ENCODE measurements around the gene TM9SF2.
"Not testable (repeated sequence)": the region's sequence is repeated elsewhere in the genome, so short reads cannot be mapped to it uniquely, and the experiment has no call there.

Gene TM9SF2

DNA sequence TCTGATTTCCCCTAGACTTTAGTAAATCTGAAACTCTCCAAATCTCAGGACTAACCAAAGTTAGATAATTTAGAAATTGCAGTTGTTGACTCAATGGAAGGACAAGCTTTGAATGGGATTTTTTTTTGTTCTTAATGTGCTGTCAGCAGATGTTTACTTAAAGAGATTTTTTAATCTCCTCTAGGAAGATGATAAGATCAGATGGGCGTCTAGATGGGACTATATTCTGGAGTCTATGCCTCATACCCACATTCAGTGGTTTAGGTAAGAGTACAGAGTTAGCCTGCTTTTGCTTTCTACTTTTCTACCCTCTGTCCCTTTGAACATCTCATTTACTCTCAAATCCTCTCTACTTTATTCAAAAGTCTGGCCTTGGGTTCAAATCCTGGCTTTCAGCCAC is 39.3 kb downstream of the TM9SF2 start:
- DNase-seq, result no peak

DNA sequence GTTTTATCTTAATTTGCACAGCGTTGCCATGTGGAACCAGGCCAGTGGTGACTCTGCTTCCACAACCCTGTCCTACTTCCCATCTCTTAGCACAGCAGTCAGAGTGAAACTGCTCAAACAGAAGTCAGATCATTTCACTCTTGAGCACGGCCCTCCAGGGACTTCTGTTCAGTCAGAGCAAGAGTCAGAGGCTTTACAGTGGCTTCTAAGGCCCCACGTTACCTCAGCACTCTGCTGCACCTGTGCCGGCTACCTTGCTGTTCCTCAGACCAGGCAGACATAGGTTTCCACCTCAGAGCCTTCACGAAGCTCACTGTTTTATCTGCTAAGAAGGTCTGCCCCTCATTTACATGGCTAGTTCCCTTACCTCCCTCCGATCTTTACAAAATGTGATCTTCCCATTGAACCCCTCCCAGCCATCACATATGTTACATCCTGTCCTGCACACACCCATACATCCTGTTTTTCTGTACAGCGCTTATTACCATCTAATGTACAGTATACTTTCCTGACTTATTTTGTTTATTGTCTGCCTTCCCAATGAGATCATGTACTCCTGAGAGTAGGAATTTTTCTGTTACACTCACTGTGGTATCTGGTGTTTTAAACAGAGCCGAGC is 41.6 kb downstream of the TM9SF2 start:
- DNase-seq, result no peak

DNA sequence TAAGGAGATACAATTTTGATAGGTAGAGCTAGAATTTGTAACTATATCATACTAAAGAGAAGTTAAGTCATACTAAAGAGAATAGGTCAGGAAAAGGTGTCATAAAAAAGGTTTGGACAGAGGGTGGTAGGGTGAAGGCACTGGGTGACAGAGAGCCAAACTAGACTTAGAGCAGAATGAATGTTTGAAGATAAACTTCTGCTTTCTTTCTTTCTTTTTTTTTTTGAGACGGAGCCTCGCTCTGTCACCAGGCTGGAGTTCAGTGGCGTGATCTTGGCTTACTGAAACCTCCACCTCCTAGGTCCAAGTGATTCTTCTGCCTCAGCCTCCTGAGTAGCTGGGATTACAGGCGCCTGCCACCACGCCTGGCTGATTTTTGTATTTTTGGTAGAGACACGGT is 44.1 kb downstream of the TM9SF2 start:
- no peak for DNase-seq

DNA sequence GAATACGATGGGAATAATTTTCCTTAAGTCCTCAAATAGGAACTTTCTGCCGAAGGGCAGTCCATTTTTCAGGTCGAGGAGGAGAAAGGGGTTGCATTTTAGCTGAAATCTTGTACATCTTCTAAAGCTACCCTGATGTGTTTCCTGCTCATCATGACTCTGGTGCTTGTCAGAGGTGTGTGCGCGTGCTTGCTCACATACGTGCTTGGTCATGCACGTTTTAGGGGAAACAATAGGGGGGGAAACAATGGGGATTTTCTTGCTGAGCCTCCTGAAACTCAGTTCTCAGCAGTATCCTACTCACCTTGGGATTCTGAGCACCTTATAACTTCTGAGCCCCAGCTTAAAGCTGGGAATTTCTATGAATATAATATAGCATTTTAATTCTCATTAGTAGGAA is 44.7 kb downstream of the TM9SF2 start:
- no peak for DNase-seq

DNA sequence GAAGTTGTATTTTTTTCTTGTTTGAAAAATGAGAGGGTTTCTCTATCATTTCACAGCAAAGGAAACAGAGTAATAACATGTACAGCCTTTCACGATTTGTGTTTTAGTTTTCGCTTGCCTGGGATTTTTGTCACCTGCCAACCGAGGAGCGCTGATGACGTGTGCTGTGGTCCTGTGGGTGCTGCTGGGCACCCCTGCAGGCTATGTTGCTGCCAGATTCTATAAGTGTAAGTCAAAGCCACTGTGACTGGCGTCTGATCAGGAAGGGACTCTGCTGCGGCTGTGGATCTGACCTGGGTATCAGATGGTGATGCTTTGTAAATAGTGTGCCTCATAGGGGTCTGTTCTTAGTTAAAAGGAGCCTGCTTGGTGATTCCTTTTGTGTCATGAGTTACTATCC is 45.6 kb downstream of the TM9SF2 start:
- no peak for DNase-seq

DNA sequence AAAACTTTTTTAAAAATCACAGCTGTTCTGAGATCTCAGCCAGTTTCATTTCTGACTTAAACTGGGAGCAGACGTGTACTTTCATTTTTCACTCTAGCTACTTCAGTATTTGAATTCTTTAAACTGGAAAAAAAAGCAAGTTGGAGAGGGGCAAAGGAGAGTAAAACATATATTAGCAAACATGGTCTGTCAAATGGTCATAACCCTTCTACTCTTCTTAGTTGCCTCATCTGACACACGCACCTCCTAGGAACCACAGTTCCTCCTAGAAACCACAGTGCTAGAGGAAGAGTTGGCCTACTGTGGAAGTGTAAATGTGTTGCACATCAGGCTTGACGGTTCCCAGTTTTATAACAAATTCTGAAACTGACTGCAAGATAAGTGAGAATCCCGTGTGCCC is 47.2 kb downstream of the TM9SF2 start:
- DNase-seq, result no peak

DNA sequence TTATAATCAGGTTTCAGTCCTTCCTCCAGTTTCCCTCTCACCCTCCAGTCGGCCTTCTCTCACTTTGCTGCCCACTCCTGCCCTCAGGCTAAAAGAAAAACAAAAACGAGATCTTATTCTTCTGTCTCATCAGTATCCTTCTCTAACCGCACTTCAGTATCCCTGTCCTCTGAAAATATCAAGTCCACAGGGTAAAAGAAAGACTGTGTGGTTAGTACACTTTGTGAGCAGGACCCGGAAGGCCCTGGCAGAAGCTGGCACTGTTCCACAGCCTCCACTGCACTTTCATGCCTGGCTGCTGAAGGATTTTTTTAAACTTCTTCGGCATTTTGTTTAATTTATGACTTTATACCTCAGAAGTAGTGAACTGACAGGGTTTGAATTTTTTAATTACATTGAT is 51.8 kb downstream of the TM9SF2 start:
- no peak for DNase-seq

DNA sequence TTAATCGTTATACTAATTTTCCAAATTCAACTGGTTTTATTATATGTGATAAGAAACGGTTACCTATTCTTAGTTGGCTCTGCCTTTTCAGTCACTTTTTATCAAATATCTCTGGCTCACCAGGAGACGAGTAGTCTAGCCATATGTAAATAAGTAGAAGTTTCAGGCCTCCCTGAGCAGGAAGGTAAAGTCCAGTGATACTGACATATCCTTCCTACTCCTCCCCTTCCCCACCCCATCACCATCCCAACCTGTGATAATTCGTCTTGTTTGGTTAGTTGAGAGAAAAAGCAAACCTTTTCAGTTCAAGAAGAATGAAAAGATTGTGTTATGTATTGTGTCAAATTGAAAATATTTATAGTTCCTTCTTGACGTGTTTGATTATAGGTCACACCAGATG is 53.9 kb downstream of the TM9SF2 start:
- DNase-seq, result no peak

DNA sequence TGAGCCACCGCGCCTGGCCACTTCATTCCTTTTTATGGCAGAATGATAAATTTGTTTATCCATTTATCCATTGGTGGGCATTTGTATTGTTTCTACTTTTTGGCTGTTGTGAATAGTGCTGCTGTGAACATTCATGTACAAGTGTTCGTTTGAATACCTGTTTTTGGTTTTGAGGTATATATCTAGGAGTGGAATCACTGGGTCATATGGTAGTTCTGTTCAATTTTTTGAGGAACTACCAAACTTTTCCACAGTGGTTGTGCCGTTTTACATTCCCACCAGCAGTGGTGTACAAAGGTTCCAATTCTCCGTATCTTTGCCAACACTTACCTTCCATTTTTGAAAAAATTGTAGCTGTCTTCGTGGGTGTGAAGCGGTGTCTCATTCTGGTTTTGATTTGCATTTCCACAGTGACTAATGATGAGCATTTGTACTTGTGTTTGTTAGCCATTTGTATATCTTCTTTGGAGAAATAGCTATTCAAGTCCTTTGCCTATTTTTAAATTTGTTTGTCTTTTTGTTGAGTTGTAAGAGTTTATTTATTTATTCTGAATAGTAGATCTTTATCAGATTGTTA is 55.7 kb downstream of the TM9SF2 start:
- DNase-seq, result no peak

DNA sequence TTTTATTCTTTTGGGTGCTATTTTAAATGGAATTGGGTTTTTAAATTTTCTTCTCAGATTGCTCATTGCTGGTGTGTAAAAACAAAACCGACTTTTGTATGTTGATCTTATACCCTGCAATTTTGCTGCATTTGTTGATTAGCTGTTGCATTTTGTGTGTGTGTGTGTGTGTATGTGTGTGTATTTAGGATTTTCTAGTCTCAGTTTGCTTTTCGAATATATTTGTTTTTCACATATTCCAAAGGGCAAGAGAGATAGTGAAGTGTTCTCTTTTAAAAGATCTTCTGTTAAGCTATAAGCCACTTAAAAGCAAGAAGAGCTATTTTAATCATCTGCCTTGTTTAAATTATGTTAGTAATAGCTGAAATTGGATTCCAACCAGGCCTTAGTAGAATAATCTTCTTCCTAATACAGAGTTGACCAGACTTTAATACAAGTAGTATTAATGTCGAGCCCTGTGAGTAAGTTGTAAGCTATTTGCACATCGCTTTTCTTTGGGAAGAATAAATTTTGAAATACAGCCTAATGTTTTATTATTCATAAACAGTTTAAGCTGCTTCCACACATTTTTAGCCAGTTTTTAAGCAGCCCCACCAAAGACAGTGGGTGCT is 57.4 kb downstream of the TM9SF2 start:
- no peak for DNase-seq

DNA sequence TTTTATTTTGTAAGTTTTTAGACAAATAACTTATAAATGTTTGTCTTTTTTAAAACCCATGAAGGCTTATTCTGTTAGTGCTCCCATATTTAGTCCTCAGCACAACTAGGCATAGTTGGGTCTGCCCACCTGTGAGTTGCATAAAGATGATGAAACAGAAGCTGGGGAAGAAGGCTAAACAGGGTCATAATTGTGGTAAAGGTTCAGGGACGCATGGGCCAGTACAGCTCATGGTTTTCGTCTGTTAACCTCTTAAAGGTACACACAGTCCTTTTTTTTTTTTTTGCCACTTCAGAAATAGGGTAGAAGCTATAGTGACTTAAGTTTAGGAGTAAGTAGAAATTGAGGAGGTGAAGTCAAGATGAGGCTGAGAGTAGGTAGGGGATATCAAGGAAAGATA is 58.3 kb downstream of the TM9SF2 start:
- DNase-seq, result no peak

DNA sequence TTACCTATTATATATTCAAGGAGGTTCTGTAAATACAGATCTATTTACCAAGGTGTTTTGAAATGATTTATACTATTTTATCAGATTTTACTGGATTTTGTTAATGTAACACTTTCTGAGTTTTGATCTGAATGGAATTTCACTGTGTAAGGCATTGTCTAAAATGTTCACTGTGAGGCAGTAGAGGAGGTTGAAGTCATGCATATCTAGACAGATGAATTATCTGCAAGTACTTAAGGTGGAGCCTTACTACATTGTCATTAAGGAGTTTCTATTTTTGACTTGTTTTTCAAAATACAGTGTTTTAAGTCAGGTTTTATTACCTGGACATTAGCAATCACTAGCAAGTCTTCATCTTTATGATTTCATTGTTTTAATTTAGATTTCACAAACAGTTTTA is 62.1 kb downstream of the TM9SF2 start:
- no peak for DNase-seq

DNA sequence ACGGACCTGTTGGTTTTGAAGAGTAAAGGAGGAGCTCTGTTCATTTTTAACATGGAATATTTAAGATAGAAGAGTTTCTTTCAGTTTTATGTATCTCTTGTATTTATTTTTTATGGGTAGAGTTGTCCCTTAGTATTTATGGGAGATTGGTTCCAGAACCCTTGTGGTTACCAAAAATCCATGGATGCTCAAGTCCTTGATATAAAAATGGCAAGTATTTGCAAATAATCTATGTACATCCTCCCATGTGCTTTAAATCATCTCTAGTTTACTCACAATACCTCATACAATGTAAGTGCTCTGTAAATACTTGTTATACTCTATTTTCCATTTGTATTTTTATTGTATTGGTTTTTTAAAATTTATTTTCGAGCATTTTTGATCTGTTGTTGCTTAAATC is 63.1 kb downstream of the TM9SF2 start:
- no peak for DNase-seq

DNA sequence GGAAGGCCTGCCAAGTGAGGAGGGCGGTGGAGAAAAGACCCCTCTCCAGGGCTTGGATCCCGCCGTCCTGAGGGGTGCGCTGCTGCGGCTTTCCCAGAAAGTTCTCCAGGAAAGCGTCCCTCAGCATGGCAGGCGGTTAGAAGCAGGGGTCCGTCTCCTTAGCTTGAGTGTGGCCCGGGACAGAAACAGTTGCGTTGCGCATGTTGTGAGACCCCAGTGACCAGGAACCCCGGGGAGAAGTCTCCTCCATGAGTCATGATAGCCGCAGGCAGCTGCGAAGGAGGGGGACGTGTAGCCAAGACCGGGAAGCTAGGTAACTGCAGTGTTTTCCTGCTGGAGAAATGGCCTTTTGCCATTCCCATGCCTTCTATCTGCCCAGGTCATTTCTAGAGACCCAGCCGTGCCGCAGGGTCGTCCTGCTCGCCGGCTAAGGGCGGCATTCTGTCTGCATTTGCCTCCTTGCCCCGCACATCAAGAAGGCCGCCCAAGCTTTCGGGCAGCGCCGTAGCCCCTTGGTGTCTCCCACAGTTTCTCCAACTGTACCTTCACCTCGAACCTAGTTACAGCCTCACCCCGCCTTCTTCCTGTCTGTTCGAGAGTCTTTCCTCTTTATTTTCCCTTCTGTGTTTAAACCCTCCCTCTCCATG is 64.3 kb downstream of the TM9SF2 start:
- no peak for DNase-seq

DNA sequence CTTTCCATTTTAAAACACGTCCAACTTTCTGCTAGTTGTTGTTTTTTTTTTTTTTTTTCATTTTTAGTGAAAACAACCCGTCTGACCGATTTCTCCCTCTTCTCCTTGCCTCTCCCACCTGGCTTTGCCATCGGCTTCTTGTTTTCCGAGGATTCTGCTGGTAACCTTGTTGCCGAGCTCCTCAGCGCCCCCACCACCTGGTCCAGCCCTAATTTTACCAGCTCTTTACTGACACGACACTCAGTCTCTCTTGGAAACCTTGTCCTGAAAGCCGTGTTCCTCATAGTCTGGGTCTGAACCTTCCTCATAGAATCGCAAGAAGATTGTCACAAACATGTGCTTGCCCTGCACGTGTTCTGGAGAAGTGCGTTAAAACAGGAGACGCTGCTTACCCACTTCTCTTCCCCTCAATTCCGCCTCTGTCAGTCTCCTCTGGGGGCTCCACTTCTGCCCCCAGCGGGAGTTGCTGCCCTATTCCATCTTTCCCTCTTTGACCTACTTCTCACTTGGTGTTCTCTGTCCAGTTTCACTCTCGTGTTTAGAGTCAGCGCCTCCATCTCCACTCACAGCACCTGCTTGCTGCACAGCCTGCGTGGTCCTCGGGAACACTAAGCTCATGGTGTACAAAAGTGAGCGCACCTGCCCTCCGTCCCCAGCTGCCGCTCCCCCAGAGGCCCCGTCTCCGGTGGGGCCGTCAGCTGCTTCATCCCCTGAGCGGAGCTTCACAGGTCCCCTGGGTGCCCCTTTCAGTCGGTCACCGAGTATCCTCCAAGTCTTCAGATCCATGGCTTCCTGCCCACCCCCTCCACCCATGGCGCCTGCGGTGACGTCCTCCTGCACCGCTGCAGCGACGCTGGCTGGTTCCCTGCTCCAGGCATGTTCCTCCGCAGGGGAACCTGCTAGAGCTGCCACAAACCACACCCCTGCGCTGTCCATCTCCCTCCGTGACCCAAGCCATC is 65.1 kb downstream of the TM9SF2 start:
- DNase-seq, result no peak

DNA sequence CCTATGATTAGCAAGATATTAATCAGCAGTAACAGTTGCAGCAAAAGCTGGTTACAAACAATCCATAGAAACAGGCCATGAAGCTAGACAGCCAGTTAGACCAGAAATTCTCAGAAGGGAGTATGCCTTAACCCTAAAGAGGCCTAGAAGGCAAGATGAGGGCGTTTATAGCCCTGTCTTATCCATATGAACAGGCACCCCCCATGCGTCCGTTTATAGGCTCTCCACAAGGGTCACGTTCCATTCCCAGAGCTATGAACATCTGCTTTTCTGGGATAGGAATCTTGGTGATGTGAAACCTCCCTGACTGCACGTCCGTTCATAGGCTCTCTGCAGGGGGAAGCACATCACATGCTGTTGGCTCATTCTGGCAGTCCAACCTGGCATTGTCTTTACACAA is 67.6 kb downstream of the TM9SF2 start:
- DNase-seq, result not testable (repeated sequence)

DNA sequence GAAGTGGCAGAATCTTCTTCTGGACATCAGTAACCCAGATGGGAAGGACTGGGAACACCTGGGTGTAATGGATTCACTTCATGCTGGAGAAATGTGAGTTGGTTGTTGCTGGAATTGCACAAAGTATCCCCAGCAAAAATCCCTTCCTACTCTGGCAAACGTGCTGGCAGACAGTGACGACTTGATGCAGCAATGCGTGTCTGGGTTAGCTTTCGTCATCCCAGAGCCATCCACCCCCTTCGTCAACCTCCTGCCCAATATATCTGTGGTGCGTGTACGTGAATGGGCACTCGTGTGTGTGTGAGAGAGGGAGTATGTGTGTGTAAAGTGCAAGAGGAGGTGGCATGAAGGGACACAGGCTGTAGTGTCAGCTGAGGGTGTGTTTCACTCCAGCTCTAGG is 70.9 kb downstream of the TM9SF2 start:
- DNase-seq, result no peak

DNA sequence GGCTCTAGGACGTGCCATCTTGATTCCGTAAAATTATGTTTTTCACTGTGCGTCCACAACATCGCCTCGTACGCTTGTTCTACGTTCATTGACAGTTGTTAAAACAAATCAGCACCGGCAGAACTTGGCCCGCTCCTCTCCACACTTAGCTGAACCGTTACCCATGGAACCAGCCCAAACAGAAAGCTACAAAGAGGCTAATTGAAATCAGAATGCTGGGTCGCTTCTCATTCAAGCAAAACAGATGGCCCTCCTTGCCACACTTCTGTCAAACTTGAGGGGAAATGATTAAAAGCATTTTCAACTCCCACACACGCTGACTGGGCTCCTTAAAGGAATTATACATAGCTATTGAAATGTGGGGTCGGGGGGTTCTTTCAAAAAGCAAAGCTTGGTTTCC is 71.6 kb downstream of the TM9SF2 start:
- no peak for DNase-seq

DNA sequence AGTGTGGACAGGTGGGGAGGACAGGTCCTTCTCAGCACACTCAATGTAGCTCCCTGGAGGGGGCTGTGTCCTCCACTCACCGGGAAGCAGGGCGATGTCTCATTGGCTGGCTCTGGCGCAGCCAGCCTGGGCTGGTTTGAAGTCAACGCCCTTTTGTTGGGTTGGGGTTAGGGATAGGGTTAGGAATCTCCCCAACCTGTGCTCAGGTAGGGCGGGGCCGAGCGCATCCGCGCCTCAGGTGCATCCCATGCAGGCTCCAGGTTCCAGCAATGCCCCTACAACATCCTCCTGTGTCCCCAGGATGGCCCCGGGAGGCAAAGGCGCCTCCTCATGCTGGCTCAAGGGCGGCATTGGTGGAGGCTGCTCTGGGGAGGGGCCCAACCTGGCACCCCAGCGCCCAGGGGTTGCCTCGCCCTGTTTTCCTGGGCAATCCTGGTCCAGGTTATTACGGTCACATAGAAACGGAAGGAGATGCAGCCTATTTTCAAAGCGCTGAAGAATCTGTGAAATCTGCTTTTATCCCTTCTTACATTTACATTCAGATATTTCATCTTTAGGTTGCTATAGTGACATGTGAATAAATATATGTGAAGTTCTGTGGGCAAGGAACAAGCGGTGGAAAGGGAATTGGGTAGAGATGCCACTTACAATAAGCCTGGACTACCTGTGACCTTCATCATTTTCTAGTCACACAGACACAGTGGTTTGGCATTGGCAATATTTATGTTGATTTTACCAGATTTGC is 74.3 kb downstream of the TM9SF2 start:
- no peak for DNase-seq

DNA sequence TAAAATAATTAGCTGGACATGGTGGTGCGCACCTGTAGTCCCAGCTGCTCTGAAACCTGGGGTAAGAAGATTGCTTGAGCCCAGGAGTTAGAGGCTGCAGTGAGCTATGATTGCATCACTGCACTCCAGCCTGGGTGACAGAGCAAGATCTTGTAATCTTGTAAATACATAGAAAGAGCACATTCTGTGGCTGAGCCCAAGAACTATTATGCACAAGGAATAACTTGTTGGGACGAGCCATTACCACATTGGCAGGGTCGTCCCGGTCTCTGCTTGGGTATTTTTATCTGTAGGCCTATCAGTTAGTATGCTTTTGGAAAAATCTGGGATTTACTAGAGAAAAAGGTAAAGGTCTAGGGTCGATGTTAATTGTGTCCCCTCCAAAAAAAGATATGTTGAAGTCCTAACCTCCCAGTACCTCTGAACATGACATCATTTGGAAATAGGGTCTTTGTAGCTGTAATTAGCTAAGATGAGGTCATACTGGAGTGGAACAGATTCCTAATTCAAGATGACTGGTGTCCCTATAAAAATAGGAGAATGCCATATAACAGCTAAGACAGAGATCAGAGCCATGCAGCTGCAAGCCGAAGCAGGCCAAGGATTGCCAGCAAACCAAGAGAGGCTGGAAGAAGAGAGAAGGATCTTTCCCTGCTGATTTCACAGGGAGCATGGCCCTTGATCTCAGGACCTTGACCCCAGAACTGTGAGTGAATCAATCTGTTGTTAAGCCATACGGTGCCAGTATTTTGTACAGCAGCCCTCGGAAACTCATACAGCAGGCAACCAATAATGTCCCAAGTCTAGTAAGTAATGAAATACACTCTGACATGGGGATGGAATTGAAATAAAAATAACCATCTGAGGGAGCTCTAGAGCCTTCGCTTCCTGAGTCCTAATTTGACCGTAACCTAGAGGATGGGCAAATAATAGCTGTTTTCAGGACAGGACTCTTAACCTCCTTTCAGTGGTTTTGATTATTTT is 77.0 kb downstream of the TM9SF2 start:
- DNase-seq, result no peak
